IMR-90 (cell line): ENCODE measurements around the gene DIP2B. TPM values are rescaled to one million over a fixed set of nuclear protein-coding genes. Genes with fewer than 3 reads are reported as not detected.

Source experiments
- ATAC-seq: fragments of 200-7000 bp; cut with Tn5 transposase; 2 replicates; pipeline ENCODE4 v1.9.1; 2020; ENCODE audit warnings: low read depth, mild to moderate bottlenecking, moderate library complexity
- BruUV-seq: library from RNA; stranded (reverse); fragments of 400-500 nt; replicated peaks from 2 replicates; lab custom pipeline; 2021; lab: Mats Ljungman, UMichigan
- CTCF ChIA-PET: fragments of 300-600 bp; formaldehyde crosslinking; extraction: SDS; loops from one replicate; lab custom pipeline; 2021; ENCODE audit warnings: antibody characterized with exemption; lab: Yijun Ruan, JAX
- POLR2A ChIA-PET: fragments of 300-600 bp; sonication (Branson Sonifier 250); formaldehyde crosslinking; loops from one replicate; lab custom pipeline; 2022; ENCODE audit warnings: antibody characterized with exemption; ENCODE audit not compliant: unreplicated experiment; lab: Charles Lee
- DNase-seq: peaks from one replicate; pipeline ENCODE4 v3.0.0; 2013
- H2AFZ ChIP-seq: replicated peaks from 2 replicates; pipeline ENCODE3; 2013; ENCODE audit warnings: low read length, mild to moderate bottlenecking; ENCODE audit not compliant: poor library complexity
- H2AK5ac ChIP-seq: 2 replicates; pipeline ENCODE4 v1.6.1; 2013; ENCODE audit warnings: low read depth, low read length, inconsistent platforms
- H2AK9ac ChIP-seq: replicated peaks from 2 replicates; pipeline ENCODE3; 2013; ENCODE audit warnings: mild to moderate bottlenecking, low read depth, low read length, moderate library complexity; ENCODE audit not compliant: poor library complexity
- H2BK120ac ChIP-seq: 2 replicates; pipeline ENCODE4 v1.6.1; 2013; ENCODE audit warnings: low read depth, low read length, inconsistent platforms
- H2BK15ac ChIP-seq: 3 replicates; pipeline ENCODE4 v1.6.1; 2013; ENCODE audit warnings: low read depth, low read length, inconsistent platforms
- H2BK20ac ChIP-seq: 2 replicates; pipeline ENCODE4 v1.6.1; 2013; ENCODE audit warnings: low read depth, mild to moderate bottlenecking, inconsistent platforms, low read length, moderate library complexity
- H2BK5ac ChIP-seq: 2 replicates; pipeline ENCODE4 v1.6.1; 2013; ENCODE audit warnings: mild to moderate bottlenecking, low read depth, low read length, inconsistent platforms; ENCODE audit not compliant: poor library complexity, severe bottlenecking
- H3K14ac ChIP-seq: replicated peaks from 2 replicates; pipeline ENCODE4 v1.6.1; 2013; ENCODE audit warnings: low read depth, low read length, inconsistent platforms
- H3K18ac ChIP-seq: 2 replicates; pipeline ENCODE4 v1.6.1; 2013; ENCODE audit warnings: low read depth, low read length, control low read depth
- H3K23ac ChIP-seq: 2 replicates; pipeline ENCODE4 v1.6.1; 2013; ENCODE audit warnings: low read depth, low read length, inconsistent platforms
- H3K27ac ChIP-seq: 2 replicates; pipeline ENCODE4 v1.5.1; 2013; ENCODE audit warnings: mild to moderate bottlenecking, control low read depth, low read length; ENCODE audit not compliant: insufficient read depth
- H3K27me3 ChIP-seq: 2 replicates; pipeline ENCODE4 v1.6.1; 2013; ENCODE audit warnings: low read length; ENCODE audit not compliant: control insufficient read depth, insufficient read depth
- H3K36me3 ChIP-seq: 2 replicates; pipeline ENCODE4 v1.6.1; 2013; ENCODE audit warnings: low read length, mixed read lengths; ENCODE audit not compliant: control insufficient read depth, insufficient read depth
- H3K4ac ChIP-seq: 2 replicates; pipeline ENCODE4 v1.6.1; 2013; ENCODE audit warnings: low read depth, low read length, inconsistent platforms
- H3K4me1 ChIP-seq: 2 replicates; pipeline ENCODE4 v1.6.1; 2013; ENCODE audit warnings: low read length, mixed read lengths; ENCODE audit not compliant: control insufficient read depth, insufficient read depth
- H3K4me2 ChIP-seq: 2 replicates; pipeline ENCODE4 v1.6.1; 2013; ENCODE audit warnings: low read depth, mild to moderate bottlenecking, control low read depth, low read length, moderate library complexity
- H3K4me3 ChIP-seq: 2 replicates; pipeline ENCODE4 v1.5.1; 2013; ENCODE audit warnings: low read depth, mild to moderate bottlenecking, control low read depth, low read length, moderate library complexity; ENCODE audit not compliant: insufficient read depth
- H3K56ac ChIP-seq: 2 replicates; pipeline ENCODE4 v1.6.1; 2013; ENCODE audit warnings: low read length, inconsistent platforms; ENCODE audit not compliant: insufficient read depth; ENCODE audit errors: extremely low read depth
- H3K79me1 ChIP-seq, 2 experiments: 2 replicates each; pipeline ENCODE4 v1.6.1; 2013; ENCODE audit warnings: low read length in 2 of 2, inconsistent platforms in 1 of 2, low read depth in 1 of 2
- H3K9ac ChIP-seq: 2 replicates; pipeline ENCODE4 v1.6.1; 2013; ENCODE audit warnings: low read depth, low read length, control low read depth
- H3K9me1 ChIP-seq: 2 replicates; pipeline ENCODE4 v1.6.1; 2013; ENCODE audit warnings: low read length, inconsistent platforms; ENCODE audit not compliant: insufficient read depth
- H3K9me3 ChIP-seq: 2 replicates; pipeline ENCODE4 v1.6.1; 2013; ENCODE audit warnings: low read length; ENCODE audit not compliant: control insufficient read depth, insufficient read depth
- H4K20me1 ChIP-seq: 2 replicates; pipeline ENCODE4 v1.6.1; 2013; ENCODE audit warnings: low read length, inconsistent platforms; ENCODE audit not compliant: insufficient read depth
- H4K5ac ChIP-seq: 2 replicates; pipeline ENCODE4 v1.6.1; 2013; ENCODE audit warnings: mild to moderate bottlenecking, low read depth, low read length, control low read depth
- H4K8ac ChIP-seq, 2 experiments: 2 replicates each; pipeline ENCODE4 v1.6.1; 2013; ENCODE audit warnings: low read depth in 2 of 2, low read length in 2 of 2, control low read depth in 1 of 2, inconsistent platforms in 1 of 2
- H4K91ac ChIP-seq: 2 replicates; pipeline ENCODE4 v1.6.1; 2013; ENCODE audit warnings: low read depth, low read length, inconsistent platforms; ENCODE audit not compliant: insufficient read depth
- POLR2A ChIP-seq: IDR thresholded peaks from 2 replicates; pipeline ENCODE4 v1.6.1; 2012; ENCODE audit warnings: mild to moderate bottlenecking, low read depth, low read length
- RAD21 ChIP-seq: IDR thresholded peaks from 2 replicates; pipeline ENCODE4 v1.6.1; 2012; ENCODE audit warnings: low read length, improper control_type of control experiment
- RFX5 ChIP-seq: IDR thresholded peaks from 2 replicates; pipeline ENCODE4 v1.8.0; 2012; ENCODE audit warnings: low read depth, mild to moderate bottlenecking, low read length, moderate library complexity
- WGBS, 2 experiments: methylation state at CpG; one replicate each; pipeline versions ENCODE4 v1.1.5 to v1.1.7; 2013; ENCODE audit warnings: missing lambda C conversion rate in 2 of 2; ENCODE audit not compliant: insufficient read length in 1 of 2; ENCODE audit errors: extremely low coverage in 2 of 2; 5-methylcytosine and 5-hydroxymethylcytosine counted together
- dilution Hi-C: fragments of 300-500 bp; cut with HindIII; formaldehyde crosslinking; loops from one replicate; pipeline ENCODE4 v1.14.3; 2018; ENCODE audit warnings: low sequenced_read_pairs; ENCODE audit not compliant: unreplicated experiment
- in situ Hi-C: fragments of 300-500 bp; cut with MboI; formaldehyde crosslinking; loops from 3 replicates; pipeline ENCODE4 v1.14.3; 2019; ENCODE audit warnings: low sequenced_read_pairs, inconsistent platforms, mixed read lengths
- intact Hi-C: fragments of 100-400 bp; cut with micrococcal nuclease; formaldehyde crosslinking; loops from 2 replicates; pipeline ENCODE4 v1.10.0; 2022
- polyA plus RNA-seq, 3 experiments: library from polyadenylated mRNA; depleted of rRNA; stranded (reverse); fragments of >200 nt; gene quantifications; 2 replicates each; pipeline ENCODE4 v1.2.3, GENCODE V29; 2012; ENCODE audit warnings: low replicate concordance in 1 of 3
- total RNA-seq: library from RNA; depleted of rRNA; stranded (reverse); fragments of >200 nt; gene quantifications from 2 replicates; pipeline ENCODE4 v1.2.3, GENCODE V29; 2012

DIP2B gene
- total and polyA plus RNA-seq, 2 of the 4 experiments (the other 2 are of a cell fraction): 7.7 to 12.9 TPM

- no peak overlapping the region for H4K91ac ChIP-seq
- ATAC-seq: no peak
- H2AFZ ChIP-seq: no peak overlapping the region
- TF ChIP-seq RAD21 (no peak), RFX5 (no peak), POLR2A (no peak)
- H3K4me2 ChIP-seq: no peak overlapping the region
- no peak overlapping the region for H2BK120ac ChIP-seq
- ChIA-PET POLR2A (no interaction called here), CTCF (interaction anchor here (2.4 kb wide), 1 partner anchor 138 kb away, joined by 9 read pairs; the partner anchor contains the start of gene DIP2B)
- H2BK5ac ChIP-seq: no peak overlapping the region
- no peak overlapping the region for H3K23ac ChIP-seq
- no peak overlapping the region for H4K5ac ChIP-seq
- dilution Hi-C loops (no loop called here), intact Hi-C loops (no loop called here), in situ Hi-C loops (no loop called here)
- H4K20me1 ChIP-seq: peaks cover 3% of the 10 kb centered on the region; the same call in 1 of the 2 replicates
- H3K27ac ChIP-seq: no peak overlapping the region
- H2BK15ac ChIP-seq: no peak overlapping the region; the same call in 2 of the 3 replicates
- H3K79me1 ChIP-seq: peaks cover 16 to 39% of the 10 kb centered on the region in 2 experiments; a peak in 3 of 4 replicates
- H3K27me3 ChIP-seq: no peaks in the 10 kb centered on the region
- no peaks in the 10 kb centered on the region for H3K9me3 ChIP-seq
- H3K9ac ChIP-seq: no peak overlapping the region
- no peak overlapping the region for H4K8ac ChIP-seq
- H3K18ac ChIP-seq: no peak overlapping the region
- H3K4me3 ChIP-seq: no peak overlapping the region
- no peak overlapping the region for H3K56ac ChIP-seq
- no peaks in the 10 kb centered on the region for H3K36me3 ChIP-seq
- no TSS peak for BruUV-seq
- peaks cover 6% of the 10 kb centered on the region for H3K4me1 ChIP-seq
- H2BK20ac ChIP-seq: no peak overlapping the region
- no peak for DNase-seq
- H3K9me1 ChIP-seq: peaks cover 11% of the 10 kb centered on the region
- no peak overlapping the region for H2AK5ac ChIP-seq
- H3K14ac ChIP-seq: no peak overlapping the region
- no peak overlapping the region for H3K4ac ChIP-seq
- H2AK9ac ChIP-seq: no peak overlapping the region
- WGBS, 2 experiments: no CpG with 5 or more reads among the region's 5 CpGs
These were observed 138.0 kb downstream of the DIP2B start for GRCh38 chr12:50642761-50643160.
